WI38 (cell line): Measurements from ENCODE around the gene SLC25A38.

Experiments used
- H3K4me3 ChIP-seq: 2 replicates; pipeline ENCODE4 v1.5.1; 2011; ENCODE audit warnings: low read depth, mild to moderate bottlenecking, control low read depth, low read length
- CTCF ChIP-seq: IDR thresholded peaks from 2 replicates; pipeline ENCODE4 v1.5.1; 2012; ENCODE audit warnings: low read depth, mild to moderate bottlenecking, control low read depth, low read length

The SLC25A38 gene

GRCh38 chr3:39378088-39378487 lies 5.1 kb upstream of the SLC25A38 start:
- peak; percentile 54 for TF ChIP-seq CTCF
- no peak overlapping the region for H3K4me3 ChIP-seq

GRCh38 chr3:39378957-39379777 lies 4.0 kb upstream of the SLC25A38 start:
- no peak for TF ChIP-seq CTCF
- H3K4me3 ChIP-seq, result no peak overlapping the region

GRCh38 chr3:39379778-39380155 lies 3.4 kb upstream of the SLC25A38 start:
- H3K4me3 ChIP-seq, result no peak overlapping the region
- TF ChIP-seq CTCF, result no peak

- no peak for TF ChIP-seq CTCF
- H3K4me3 ChIP-seq, result no peak overlapping the region
Measured at GRCh38 chr3:39381432-39381831, 1.7 kb upstream of the SLC25A38 start.

- H3K4me3 ChIP-seq, result peak overlapping the region; percentile 85
- TF ChIP-seq CTCF, result no peak
Measured at GRCh38 chr3:39383881-39384664, 903 bp downstream of the SLC25A38 start.

GRCh38 chr3:39384665-39385000 lies 1.5 kb downstream of the SLC25A38 start:
- TF ChIP-seq CTCF, result no peak

GRCh38 chr3:39385456-39386090 lies 2.4 kb downstream of the SLC25A38 start:
- no peak overlapping the region for H3K4me3 ChIP-seq
- TF ChIP-seq CTCF, result no peak

More at GRCh38 chr3:39384665-39385000, 1.5 kb downstream of the SLC25A38 start:
- peak overlapping the region; percentile 85 for H3K4me3 ChIP-seq
